Lung microvascular endothelial cell (primary cell): Measurements from ENCODE around the gene ST6GALNAC3. TPM values are rescaled to one million over a fixed set of nuclear protein-coding genes. Genes with fewer than 3 reads are reported as not detected.
"Not testable (repeated sequence)": the region's sequence is repeated elsewhere in the genome, so short reads cannot be mapped to it uniquely, and the experiment has no call there.

Source experiments
- DNase-seq, 2 donors: peaks; one replicate each; pipeline versions ENCODE4 v3.0.0 to v3.0.0-alpha.2; 2010; ENCODE audit warnings: low read depth in 2 of 2
- total RNA-seq: library from RNA; depleted of rRNA; stranded (reverse); fragments of >200 nt; gene quantifications from 2 replicates; pipeline ENCODE4 v1.2.1, GENCODE V29; 2014

ST6GALNAC3 gene
- total RNA-seq, 1 donor from 2014 or later = 41.5 TPM

DNA sequence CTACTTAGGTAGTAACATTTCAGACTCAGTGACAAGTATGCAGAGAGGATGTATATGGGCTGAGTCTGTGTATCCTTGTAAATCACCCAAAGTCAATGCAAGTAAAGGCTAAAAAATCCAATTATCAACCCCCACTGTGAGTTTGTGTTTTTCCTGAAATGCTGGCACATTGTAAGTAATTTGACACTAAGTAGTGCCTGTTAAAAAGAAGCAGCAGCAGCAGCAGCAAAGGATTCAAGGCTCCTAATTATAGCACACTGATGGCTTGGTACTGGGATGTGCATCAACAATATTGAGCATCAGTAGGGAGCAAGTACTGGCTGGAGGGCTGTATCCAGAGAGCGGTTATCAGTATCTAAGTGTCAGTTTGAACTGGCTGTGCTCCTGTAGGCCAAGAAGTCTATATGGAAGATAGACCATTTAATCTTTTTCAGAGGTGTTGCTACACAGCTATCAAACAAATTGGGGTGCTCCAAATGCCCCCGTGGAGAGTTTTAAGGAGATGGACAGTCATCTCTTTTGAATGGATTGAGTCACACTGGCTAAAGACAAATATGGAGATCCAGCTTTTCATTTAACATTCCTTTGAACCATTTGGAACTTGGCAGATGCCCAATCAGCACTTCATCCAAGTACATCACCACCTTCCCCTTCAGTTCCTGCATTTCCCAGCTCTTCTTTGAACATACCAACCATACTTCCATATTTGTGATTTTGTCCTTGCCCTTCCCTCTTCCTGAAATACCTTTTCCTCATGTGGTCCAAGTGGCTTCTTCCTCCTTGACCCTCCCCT is 551.5 kb downstream of the ST6GALNAC3 start:
- DNase-seq = no peak

DNA sequence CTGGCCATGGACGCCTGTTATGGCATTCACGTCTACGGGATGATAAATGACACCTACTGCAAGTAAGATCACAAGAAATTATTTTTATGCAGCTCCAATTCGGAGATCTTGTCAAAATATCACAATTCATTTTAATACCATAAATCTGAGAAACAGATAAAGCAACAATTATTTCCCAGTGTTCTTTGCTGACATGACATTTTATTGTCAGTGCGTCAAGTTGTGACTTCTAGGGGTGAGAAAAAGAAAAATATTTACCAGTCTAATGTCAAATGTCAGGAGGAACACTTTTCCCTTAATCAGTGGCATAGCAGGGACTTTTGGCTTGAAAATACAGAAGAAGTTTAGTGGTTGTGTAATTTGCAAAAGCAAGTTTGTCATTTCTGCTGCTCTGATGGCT is 553.0 kb downstream of the ST6GALNAC3 start:
- DNase-seq = no peak

DNA sequence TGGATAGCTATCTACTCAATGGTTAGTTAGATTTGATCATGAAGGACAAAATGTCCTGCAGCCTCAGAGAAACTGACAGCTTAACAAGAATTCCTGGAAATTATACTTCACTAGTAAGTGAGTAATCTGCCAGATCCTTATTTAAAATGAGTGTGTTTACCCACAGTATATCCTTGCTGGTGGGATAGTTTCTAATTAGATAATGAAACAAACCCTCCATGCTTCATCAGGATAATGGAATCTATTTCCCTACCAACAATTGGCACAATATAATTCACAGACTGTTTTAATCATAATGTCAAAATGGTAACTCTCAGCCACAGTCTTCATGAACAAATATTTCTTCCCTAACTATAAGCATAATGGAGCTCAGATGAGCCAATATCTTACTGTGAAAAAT is 553.4 kb downstream of the ST6GALNAC3 start:
- no peak for DNase-seq

DNA sequence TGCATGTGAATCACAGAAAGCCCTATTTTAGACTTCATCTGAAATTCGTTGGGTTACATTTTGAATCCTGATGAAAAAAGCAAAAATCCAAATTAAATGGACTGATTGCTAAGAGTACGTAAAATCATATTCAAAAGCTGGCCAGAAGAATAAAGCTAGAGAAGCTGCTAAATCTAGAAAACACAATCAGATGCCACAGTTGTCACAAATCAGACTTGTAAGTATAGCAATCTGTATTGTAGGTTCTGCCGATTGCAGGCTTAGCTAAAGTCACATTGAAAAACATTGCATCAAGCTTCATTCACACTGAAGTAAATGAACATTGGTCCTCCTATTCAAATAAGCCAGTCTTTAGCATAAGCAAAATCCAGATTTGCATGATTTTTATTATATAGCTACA is 557.6 kb downstream of the ST6GALNAC3 start:
- no peak for DNase-seq

DNA sequence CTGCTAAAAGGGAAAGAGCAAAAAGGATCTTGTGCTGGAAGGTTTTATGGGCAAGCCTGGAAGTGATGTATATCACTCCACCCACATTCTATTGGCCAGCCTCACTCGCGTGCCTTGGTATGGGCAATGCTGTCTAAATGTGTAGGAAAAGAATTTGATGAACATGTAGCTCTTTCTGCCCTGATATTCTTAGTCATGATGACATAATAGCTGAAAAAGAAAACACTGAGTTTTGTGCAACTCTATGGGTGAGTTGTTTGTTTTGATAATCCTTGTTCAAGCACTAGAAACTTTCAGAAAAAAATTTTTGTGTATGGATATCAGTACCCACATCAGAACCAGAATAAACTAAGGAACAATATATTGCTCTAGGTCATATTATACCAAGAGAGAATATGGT is 561.2 kb downstream of the ST6GALNAC3 start:
- DNase-seq = no peak

DNA sequence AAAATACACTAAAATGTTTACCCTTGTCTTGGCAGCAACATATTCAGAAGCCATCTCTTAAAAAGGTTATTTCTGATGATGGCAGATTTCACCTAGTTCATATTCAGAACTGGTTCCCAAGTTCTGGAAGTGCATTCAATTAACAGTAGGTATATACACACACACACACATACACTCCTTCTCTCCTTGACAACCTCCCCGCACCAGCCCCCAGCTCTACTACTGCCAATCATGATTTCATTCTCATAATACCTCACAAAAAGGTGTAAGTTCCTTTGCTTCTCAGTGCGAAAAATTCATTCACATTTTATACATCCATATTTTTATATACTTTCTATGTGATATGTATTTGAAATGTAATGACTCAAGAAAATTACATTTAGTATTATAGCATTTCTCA is 564.6 kb downstream of the ST6GALNAC3 start:
- no peak for DNase-seq

DNA sequence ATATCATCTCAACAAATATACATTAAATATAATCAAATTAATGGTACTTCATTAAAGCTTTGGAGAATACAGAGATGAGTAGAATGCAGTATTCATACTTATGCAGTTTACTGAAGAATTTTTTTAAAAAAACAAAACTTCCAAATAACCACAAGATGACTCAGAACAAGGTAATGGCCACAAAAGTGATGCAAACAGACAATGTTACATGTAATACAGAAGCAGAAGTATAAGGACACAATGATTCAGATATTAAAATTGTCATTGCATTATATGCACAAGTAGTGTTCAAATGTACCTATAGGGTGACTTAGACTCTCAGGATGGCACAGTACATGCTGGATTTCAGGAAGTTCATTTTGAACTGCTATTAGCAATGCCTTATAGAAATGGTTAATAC is 565.5 kb downstream of the ST6GALNAC3 start:
- no peak for DNase-seq

DNA sequence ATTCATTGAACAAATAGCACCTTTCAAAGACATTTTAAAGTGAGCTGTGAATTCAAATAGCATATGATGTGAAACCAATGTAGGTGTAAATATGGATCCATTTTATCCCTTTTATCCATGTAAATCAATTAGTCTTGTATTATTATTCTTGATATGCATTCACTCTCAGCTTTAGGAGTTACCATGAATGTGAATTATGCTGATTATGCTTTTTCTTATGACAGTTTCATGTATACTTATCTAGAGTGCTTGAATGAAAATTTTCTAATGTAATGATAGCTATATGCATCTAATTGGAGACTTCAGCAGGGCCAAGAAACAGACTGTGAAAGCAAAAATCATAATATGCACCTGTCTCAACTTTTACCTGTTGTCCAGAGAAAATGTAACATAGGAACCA is 566.2 kb downstream of the ST6GALNAC3 start:
- no peak for DNase-seq

DNA sequence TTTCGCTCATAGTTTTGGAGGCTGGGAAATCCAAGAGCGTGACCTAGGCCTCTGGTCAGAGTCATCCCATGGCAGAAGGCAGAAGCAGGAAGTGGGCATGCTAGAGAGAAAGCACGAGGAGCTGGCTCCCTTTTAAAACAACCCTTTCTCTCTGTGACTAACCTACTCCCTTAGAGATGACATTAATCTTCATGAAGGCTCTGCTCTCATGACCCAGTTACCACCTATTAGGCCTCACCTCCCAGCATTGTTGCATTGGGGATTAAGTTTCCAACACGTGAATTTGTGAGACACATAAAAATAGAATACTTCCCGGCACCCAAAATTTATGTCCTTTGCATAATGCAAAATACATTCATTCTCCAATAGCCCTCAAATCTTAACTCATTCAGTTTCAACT is 569.6 kb downstream of the ST6GALNAC3 start:
- no peak for DNase-seq

DNA sequence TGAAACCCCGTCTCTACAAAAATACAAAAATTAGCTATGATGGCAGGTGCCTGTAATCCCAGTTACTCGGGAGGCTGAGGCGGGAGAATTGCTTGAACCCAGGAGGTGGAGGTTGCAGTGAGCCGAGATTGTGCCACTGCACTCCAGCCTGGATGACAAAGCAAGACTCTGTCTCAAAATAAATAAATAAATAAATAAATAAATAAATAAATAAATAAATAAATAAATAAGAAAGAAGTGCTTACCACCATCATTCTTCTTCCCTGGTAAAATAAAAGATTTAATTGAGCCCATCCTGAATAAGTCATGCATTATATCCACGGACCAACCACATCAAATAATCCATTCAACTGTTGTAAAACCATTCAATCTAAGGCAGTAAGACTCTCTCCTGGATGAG is 578.3 kb downstream of the ST6GALNAC3 start:
- DNase-seq = not testable (repeated sequence)

DNA sequence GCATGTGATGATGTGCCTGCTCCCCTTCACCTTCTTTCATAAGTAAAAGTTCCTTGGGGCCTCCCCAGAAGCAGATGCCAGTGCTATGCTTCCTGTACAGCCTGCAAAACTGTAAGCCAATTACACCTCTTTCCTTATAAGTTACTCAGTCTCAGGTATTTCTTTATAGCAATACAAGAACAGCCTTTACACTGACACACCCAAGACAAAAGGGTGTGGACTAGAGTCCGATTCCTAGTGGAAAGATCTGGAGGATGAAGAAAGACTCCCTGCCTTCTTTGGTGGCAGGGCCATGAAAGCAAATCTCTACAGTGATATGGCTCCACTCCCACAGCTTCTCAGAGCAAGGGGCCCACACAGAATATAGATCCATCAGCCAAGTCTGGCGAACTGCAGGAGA is 583.1 kb downstream of the ST6GALNAC3 start:
- DNase-seq = no peak

DNA sequence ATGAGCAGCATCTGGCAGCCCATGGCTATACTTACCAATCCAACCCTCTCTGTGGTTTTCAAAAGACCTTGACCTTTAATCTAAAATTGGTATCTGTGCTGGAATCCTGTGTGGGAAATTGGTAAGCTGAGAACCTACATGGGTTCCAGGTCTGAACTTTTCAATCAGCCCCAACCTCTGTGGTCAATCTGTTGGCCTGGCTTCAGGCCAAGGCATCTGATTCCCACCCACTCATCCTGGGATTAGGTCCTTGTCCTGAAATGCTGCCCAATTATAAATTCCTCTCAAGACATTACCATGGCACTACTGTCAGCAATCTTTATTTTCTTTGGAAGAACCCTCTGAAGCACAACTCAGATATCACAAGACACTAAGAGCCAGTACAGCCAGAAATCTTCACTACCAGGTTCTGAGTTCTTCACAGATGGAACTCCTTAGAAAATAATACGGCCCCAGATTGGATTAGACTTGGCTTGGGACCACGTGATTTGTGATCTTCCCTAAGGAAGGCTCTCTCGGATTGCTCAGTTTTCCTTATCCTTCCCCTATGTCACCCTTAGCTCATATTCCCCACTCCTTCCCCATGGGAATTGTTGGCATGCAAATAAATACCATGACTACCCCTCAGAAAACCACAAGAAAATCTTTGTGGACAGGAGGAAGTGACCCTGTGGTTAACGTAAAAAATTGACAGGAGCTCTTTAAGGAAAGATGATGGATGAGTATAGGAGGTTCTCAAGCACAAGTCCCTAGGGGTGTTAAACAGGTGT is 584.8 kb downstream of the ST6GALNAC3 start:
- DNase-seq = no peak

DNA sequence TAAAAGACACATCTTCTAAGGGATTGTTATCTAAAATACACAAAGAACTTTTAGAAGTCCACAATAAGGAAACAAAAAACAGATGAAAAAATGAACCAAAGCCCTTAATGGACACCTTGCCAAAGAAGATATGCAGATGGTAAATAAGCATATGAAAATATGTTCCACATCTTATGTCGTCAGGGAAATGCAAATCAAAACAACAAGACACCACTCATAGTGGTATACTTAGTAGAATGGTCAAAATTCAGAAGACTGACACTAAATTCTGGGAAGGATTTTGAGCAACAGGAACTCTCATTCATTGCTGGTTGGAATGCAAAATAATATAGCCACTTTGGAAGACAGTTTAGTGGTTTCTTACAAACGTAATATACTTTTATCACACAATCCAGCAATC is 587.0 kb downstream of the ST6GALNAC3 start:
- no peak for DNase-seq

DNA sequence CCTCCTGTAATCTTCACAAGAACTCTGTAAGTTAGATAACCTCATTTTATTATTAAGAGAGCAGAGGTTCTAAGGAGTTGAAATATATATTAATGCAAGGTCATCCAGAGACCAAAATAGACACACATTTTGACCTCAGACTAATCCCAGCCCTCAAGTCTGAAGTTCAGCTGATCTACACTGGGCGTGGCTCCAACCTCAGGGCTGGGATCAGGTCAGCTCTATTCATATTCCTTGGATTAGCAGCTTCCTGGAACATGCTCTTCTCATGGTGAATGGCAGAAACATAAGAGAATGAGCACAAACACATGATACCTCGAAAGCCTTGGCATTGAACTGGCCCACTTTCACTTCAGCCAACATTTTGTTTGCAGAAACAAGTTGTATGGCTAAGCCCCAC is 592.0 kb downstream of the ST6GALNAC3 start:
- DNase-seq = no peak

DNA sequence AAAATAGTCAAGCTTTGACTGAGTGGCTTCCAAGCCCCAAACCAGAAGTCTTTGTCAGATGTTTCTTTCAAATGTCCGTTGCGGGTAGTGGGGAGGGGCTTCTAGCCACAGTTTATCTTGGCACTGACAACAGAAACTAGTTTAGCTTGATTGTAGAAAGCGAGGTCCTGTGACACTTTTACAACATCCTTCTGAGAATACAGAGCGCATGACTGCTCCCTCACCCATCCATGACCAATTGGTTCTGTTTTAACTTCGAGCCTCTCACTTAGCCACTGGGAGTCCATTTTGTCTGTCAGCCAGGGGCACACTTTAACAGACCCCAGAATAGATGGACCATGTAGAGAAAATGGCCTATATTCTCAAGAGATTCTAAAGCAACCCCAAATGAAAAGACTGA is 593.5 kb downstream of the ST6GALNAC3 start:
- DNase-seq = peak in 1 of 2 donors; percentile 1

DNA sequence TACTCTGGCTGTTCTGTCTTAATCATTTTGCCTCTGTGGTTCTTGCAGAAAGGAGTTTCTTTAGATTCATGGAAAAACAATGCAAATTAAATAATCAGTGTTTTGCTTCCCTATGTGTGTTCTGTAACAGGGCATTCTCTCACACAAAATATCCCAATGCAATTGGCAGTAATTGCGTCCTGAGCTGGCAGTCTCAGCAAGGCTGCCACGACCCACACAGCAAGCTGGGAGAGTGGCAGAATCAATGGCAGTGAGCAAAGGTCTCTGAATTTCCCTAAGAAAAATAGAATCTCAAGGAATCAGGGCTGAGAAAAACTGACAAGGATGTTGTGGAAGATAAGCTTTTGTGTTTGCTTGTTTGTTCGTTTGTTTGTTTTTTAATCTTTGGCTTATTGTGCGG is 594.6 kb downstream of the ST6GALNAC3 start:
- DNase-seq = no peak

DNA sequence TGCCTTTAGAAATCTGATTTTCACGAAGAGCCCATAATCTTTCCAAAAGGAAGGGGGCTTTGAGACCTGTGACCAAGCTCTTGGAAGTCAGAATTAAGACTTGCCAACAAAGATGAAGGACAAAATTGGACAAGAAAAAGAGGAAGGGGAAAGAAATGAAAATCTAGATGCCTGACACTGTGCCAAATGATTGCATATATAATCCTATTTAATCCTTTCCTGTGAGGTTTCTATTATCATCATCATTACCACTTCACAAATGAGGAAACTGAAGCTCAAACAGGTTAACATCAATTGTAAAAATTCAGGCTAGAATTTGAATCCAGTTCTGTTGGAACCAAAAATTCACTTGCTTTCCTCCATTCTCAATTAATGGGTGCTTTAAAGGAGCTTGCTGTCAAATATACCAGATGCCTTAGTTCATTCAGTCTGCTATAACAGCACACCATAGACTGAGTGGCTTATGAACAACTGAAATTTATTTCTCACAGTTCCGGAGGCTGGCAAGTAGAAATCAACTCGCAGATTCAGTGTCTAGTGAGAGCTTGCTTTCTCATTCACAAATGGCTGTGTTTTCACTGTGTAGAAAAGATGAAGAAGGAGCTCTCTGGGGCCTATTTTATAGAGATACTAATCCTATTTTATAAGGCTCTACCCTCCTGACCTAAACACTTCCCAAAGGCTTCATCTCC is 595.2 kb downstream of the ST6GALNAC3 start:
- DNase-seq = no peak

DNA sequence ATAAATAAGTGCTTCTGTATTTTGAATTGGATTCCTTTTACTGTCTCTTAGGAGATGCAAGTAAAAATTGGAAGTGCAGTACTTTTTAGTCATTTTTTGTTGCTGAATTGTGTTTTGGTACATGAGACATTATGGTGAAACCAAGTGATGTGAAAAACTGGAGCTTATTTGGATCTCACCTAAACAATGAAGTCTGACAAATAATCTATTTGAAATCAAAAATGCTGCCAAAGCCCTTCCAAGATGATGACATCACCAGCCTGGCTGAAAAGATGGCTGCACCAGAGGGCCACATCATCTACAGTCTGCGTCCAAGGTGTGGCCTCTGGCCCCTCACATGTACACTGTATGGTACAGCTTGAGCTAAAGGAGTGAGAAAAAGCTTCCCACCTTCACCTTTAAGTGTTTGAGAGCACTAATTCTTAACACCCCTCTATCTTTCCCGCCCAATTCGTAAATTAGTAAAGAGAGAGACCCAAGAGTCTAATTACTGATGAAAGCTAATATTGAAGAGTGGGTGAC is 600.2 kb downstream of the ST6GALNAC3 start:
- no peak for DNase-seq

DNA sequence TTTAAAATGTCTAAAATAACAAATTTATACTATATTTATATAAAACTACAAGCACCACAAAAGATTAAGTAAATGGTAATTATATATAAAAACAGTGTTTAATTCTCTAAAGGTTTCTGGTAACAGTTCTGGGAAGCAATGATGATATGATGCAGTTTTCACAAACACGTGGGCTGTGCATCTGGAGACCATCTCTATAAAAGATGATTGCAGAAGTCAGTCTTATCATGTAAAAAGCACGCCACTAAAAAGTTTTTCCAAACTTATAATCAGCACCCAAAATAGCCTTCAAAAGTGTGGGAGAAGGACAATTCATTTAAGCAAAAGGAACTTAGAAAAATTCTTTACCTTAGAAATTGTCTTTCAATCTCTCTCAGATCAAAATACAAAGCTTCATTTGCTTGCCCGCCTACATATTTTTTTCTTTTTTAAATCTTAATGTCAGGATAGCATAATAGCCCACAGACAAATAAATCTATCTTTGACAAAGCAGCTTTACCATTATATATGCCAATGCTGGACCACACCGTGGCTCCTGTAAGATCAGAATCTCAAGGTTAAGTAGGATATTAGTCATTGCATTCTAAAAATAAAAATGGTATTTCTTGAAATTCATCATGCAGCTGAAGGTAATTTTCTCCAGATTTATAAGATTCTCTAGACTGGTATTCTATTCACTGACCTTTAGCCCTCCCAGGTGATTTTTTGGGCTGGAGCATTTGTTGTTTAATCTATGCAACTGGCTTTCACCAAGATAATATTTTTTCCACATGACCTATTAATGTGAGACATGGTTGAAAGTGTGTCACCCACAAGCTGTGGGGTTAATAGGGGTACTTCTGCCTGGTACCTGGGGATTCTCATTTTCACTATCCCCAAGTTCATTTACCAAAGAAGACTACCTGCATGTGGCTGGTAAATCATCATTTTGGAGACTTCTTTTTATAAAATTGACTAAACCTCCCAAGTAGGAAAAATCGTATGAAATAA is 603.2 kb downstream of the ST6GALNAC3 start:
- no peak for DNase-seq

DNA sequence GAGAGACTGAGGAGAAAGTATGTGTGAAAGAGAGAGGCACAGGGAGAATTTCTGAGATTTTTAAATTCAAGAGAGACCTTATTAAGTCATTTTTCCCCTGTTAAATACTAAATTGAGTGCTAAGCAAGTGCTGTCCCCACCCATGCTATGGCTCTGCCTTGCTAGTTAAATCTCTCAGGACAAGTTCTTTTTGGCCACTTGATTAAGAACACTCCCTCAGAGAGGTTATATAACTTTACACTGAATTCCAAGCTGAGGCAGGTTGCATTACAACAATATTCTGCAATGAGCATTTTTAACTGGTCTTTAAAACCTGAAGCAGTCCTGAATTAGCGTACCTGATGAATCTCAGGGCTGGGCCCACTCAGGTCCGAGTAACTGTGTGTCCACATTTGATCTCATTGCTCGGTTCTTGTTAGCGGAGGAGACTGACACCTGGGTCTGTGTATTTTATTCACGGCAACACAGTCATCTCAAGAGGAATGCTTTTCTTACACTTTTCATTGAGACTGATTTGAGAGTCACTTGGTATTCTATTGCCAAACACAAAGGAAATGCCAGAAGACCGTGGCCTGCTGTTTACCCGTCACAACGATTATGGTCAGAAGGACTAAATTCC is 605.1 kb downstream of the ST6GALNAC3 start:
- DNase-seq = no peak

DNA sequence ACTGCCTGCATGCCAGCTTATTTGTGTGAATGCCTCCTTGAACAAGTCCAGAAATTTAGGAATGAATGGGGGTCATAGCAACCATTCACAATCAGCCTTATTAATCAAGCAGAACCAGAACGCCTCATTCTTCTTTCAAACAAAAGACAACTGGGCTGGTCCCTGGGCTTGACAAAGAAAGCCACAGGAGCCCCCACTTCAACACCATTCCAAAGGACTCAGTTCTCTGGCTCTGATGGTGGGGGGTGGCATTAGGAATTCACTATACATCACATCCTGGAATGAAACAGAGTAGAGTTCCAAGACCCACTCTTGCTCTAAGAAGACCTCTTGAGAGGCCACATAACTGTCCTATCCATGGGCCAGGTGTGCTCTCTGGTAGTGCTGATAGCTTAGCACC is 606.1 kb downstream of the ST6GALNAC3 start:
- DNase-seq = no peak
